ENCODE measurements around the gene MRPL20. TPM values are rescaled to one million over a fixed set of nuclear protein-coding genes. Genes with fewer than 3 reads are reported as not detected.

Gene MRPL20
- total and polyA plus RNA-seq, 9 of the 15 experiments (the other 6 are each of a cell fraction or from before 2014, with no cell fraction given), result 180 to 671 (median 229) TPM

DNA sequence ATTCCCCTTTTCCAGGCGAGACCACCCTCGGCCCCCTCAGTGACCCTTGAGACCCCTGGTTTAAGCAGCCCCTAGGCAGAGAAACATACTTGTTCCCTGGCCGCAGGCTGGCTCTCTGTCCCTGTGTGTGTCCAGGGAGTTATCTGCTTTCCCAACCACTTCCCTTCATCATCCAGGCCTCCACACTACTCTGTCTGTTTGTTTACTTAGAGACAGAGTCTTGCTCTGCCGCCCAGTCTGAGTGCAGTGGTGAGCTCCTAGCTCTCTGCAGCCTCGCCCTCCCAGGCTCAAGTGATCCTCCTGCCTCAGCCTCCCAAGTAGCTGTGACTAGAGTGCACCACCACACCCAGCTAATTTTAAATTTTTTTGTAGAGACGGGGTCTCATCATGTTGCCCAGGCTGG is 22.6 kb upstream of the MRPL20 start:
- ChIA-PET CTCF (ENCODE audit: low intra/inter-chr PET ratio) (no interaction called here), POLR2A (interaction anchor here (1.4 to 2.0 kb wide), 2 partner anchors 22 to 27 kb away, joined by 4 to 11 read pairs; partner anchors contain the start of gene MRPL20)
- FAIRE-seq, result no peak
- intact Hi-C loops (cut with micrococcal nuclease), result no loop called here
- no peak overlapping the region for H3K9ac ChIP-seq (ENCODE audit: insufficient read depth in 1 of 2, low read depth in 2 of 2, low read length in 2 of 2)
- H3K27me3 ChIP-seq (ENCODE audit: control insufficient read depth in 2 of 2, insufficient read depth in 2 of 2, low read length in 2 of 2), result no peaks in the 10 kb centered on the region
- H3K4me2 ChIP-seq (ENCODE audit: insufficient read depth, low read length), result no peak overlapping the region
- H4K20me1 ChIP-seq (replicated peaks; ENCODE audit: control insufficient read depth, insufficient read depth, low read length), result no peaks in the 10 kb centered on the region
- peaks cover 38 to 78% of the 10 kb centered on the region in 2 experiments for H3K4me1 ChIP-seq (replicated peaks in 1 of 2; ENCODE audit: control insufficient read depth in 2 of 2, insufficient read depth in 2 of 2, low read length in 2 of 2)
- no peaks in the 10 kb centered on the region for H3K9me1 ChIP-seq (ENCODE audit: control insufficient read depth, insufficient read depth, low read length)
- no peaks in the 10 kb centered on the region for H3K9me3 ChIP-seq (replicated peaks; ENCODE audit: control insufficient read depth, insufficient read depth, low read depth, low read length)
- TF ChIP-seq FOXA3 (CRISPR knock-in tag; conservative IDR thresholded peaks at IDR 0.05 in 1 of 2, IDR thresholded peaks at IDR 0.05 in 1 of 2), result peak; percentile 89 to 92; a peak in 3 of 4 replicates
- TF ChIP-seq TRIM24 (IDR thresholded peaks at IDR 0.05), result no peak
- no peak for TF ChIP-seq FOXM1 (IDR thresholded peaks at IDR 0.05; ENCODE audit: low read depth)
- no peak for TF ChIP-seq FOXM1 (CRISPR knock-in tag; IDR thresholded peaks at IDR 0.05; ENCODE audit: low read depth)
- TF ChIP-seq SRSF3 (IDR thresholded peaks at IDR 0.05; ENCODE audit: insufficient read depth, low read length), result no peak
- TF ChIP-seq ESRRA (IDR thresholded peaks at IDR 0.05; ENCODE audit: borderline replicate concordance, low read depth), result no peak
- no peak for TF ChIP-seq ZNF696 (CRISPR knock-in tag; conservative IDR thresholded peaks at IDR 0.05)
- TF ChIP-seq, protein P1, sequence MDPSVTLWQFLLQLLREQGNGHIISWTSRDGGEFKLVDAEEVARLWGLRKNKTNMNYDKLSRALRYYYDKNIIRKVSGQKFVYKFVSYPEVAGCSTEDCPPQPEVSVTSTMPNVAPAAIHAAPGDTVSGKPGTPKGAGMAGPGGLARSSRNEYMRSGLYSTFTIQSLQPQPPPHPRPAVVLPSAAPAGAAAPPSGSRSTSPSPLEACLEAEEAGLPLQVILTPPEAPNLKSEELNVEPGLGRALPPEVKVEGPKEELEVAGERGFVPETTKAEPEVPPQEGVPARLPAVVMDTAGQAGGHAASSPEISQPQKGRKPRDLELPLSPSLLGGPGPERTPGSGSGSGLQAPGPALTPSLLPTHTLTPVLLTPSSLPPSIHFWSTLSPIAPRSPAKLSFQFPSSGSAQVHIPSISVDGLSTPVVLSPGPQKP (CRISPR knock-in tag; IDR thresholded peaks at IDR 0.05), result no peak
- peak; percentile 98 for TF ChIP-seq ZNF121 (CRISPR knock-in tag; conservative IDR thresholded peaks at IDR 0.05)
- TF ChIP-seq SMARCA5 (IDR thresholded peaks at IDR 0.05), result peak; percentile 27; the same call in 1 of the 2 replicates
- TF ChIP-seq SPI1 (IDR thresholded peaks at IDR 0.05; ENCODE audit: borderline replicate concordance, low read depth, low read length), result peak; percentile 37; the same call in 1 of the 2 replicates
- no peak for TF ChIP-seq NRF1 (conservative IDR thresholded peaks at IDR 0.05 in 1 of 2, IDR thresholded peaks at IDR 0.05 in 1 of 2)
- 0 out of 2 replicates have a peak, but pooled peaks have one; percentile 14 for TF ChIP-seq CTBP1 (IDR thresholded peaks at IDR 0.05; ENCODE audit: borderline replicate concordance)
- TF ChIP-seq JUN (IDR thresholded peaks at IDR 0.05; ENCODE audit: borderline replicate concordance, low read depth, low read length), result no peak
- TF ChIP-seq JUN (CRISPR knock-in tag; IDR thresholded peaks at IDR 0.05; ENCODE audit: borderline replicate concordance), result no peak
- peak; percentile 79 for TF ChIP-seq BCOR (IDR thresholded peaks at IDR 0.05)
- TF ChIP-seq ZNF3 (CRISPR knock-in tag; IDR thresholded peaks at IDR 0.05), result no peak
- TF ChIP-seq MAFG (tag; conservative IDR thresholded peaks at IDR 0.05), result no peak
- no peak for TF ChIP-seq ZFX (CRISPR knock-in tag; IDR thresholded peaks at IDR 0.05)
- TF ChIP-seq ZBTB7A (IDR thresholded peaks at IDR 0.05; ENCODE audit: borderline replicate concordance, control insufficient read depth, low read depth, low read length), result peak; percentile 54
- TF ChIP-seq ZFP36 (IDR thresholded peaks at IDR 0.05; ENCODE audit: low read depth, low read length, partially characterized antibody), result no peak
- in situ Hi-C loops (cut with MboI), result no loop called here
- WGBS (ENCODE audit: insufficient coverage, low coverage, missing lambda C conversion rate), result 21% methylated on average over 6 of the region's 6 CpGs
- H3K79me2 ChIP-seq (ENCODE audit: control insufficient read depth, insufficient read depth, low read length), result no peaks in the 10 kb centered on the region
- H3K4me3 ChIP-seq, result no peak overlapping the region
- no TSS peak for BruUV-seq (replicated peaks)
- no peak overlapping the region for H3K27ac ChIP-seq (ENCODE audit: extremely low read depth, low read depth, low read length)
- DNase-seq (ENCODE audit: extremely low read depth in 1 of 4, low spot score in 3 of 4), result peak in 1 of 4 experiments; percentile 32
- no peak overlapping the region for H2AFZ ChIP-seq (ENCODE audit: low read depth, low read length)
- H3K36me3 ChIP-seq (ENCODE audit: control insufficient read depth, insufficient read depth, low read length), result no peaks in the 10 kb centered on the region
- no peak for ATAC-seq
